GM18507 (cell line): ENCODE measurements around the gene VSIR.

Experiments used
- DNase-seq: peaks from one replicate; pipeline ENCODE4 v3.0.0; 2011; ENCODE audit warnings: low read depth; ENCODE audit not compliant: insufficient read length; ENCODE audit errors: extremely low spot score
- FAIRE-seq: peaks from 2 replicates; lab custom pipeline; 2011; peaks lifted over from hg19 to GRCh38; lab: Jason Lieb, UNC

Gene VSIR

DNA sequence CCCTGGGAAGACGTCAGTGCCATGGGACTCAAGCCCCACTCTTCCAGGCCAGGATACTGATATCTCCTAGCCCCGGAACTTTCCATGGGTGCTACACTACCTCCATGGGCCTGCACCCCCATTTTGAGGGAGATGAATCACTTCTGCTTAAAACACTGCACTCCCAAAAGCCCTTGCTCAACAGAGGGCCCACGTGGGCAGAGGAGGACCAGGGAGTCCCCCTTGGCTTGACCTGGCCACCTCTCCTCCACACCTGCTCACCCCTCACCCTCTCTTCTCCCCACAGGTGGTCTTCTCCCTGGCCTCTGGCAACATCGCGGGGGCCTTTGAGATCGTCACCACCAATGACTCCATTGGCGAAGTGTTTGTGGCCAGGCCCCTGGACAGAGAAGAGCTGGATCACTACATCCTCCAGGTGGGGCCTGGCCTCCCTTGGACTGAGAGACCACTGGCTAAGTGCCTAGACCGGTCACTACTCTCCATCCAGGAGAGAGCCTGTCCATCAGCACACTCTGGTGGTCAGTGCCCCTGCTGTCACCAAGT lies 33.9 kb downstream of the VSIR start:
- no peak for FAIRE-seq
- no peak for DNase-seq

- DNase-seq (no peak), FAIRE-seq (no peak)
Observed at GRCh38 chr10:71737834-71738197, 35.5 kb downstream of the VSIR start.

DNA sequence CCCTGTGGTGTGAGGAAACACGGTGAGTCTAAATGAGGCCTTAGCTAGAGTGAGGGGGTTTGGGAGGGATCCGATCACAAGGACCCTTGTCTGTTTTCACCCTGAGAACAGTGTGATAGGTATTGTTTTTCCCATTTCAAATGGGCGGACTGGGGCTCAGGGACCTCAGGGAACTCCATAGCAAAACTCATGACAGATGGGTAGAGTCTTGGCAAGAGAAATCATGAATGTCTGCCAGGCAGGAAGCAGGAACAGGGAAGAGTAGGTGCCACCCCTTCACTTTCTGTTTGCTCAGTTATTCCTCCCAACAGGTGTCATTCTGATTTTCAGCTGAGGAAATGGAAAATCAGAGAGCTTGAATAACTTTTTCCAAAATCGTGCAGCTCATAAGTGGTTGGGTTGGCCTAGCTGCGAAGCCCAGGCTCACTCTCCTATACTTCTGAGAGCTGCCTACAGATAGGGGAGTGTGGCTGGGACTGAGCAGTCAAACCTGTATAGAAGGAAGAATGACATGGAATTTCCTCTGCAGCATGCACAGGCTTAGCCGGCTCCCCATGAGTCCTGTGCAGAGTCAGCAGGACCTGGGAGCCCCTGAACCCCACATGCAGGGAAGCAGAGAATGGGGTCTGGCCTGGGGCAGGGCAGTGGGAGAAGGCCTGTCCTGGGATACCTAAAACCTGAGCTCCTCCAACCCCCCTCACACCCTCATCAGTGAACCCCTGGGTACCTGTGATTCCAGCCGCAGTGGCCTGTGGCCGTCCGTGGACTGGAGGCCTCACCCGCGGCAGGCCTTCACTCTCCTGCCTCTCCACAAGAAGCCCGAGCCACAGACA lies 36.1 kb downstream of the VSIR start:
- FAIRE-seq, result no peak
- DNase-seq, result no peak

GRCh38 chr10:71736570-71736952 lies 36.8 kb downstream of the VSIR start:
- FAIRE-seq, result no peak
- DNase-seq, result no peak

- FAIRE-seq (peak; percentile 49), DNase-seq (no peak)
Observed at GRCh38 chr10:71735709-71736569, 37.4 kb downstream of the VSIR start.

DNA sequence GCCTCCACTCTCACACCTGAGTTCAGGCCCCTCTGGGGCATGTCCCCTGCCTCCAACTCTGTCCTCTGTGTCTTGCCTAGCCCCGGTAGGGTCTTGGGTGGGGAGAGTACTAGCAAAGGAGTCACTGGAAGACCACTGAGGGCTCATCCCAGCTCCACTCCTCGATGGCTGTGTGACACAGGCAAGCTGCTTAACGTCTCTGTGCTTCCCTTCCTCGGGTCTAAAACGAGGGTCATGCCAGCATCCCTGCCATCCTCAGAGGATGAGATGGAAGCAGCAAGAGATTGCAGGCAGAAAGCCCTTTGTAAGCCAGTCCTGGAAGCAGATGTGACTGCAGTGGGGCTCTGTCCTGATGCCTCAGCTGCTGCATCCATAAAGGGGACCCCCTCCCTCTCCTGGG lies 38.5 kb downstream of the VSIR start:
- FAIRE-seq (no peak), DNase-seq (no peak)

DNA sequence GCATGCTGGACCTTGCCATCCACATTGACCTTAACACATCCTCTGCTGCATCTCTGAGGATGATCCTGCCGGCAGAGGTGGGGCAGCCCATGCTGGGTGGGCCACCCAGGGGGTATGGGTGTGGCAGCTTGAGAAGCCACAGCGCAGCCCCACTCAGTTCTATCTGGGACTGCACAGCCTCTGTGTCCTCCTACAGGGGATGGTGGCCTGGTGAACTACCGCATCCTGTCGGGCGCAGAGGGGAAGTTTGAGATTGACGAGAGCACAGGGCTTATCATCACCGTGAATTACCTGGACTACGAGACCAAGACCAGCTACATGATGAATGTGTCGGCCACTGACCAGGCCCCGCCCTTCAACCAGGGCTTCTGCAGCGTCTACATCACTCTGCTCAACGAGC lies 41.5 kb downstream of the VSIR start:
- no peak for FAIRE-seq
- DNase-seq, result no peak

GRCh38 chr10:71729161-71729636 lies 44.1 kb downstream of the VSIR start:
- DNase-seq, result no peak
- no peak for FAIRE-seq

GRCh38 chr10:71727738-71728737 lies 45.3 kb downstream of the VSIR start:
- DNase-seq, result no peak
- peak; percentile 98 for FAIRE-seq

GRCh38 chr10:71727105-71727737 lies 46.1 kb downstream of the VSIR start:
- no peak for FAIRE-seq

GRCh38 chr10:71726580-71727104 lies 46.7 kb downstream of the VSIR start:
- FAIRE-seq, result no peak
- no peak for DNase-seq

More at GRCh38 chr10:71727105-71727737, 46.1 kb downstream of the VSIR start:
- DNase-seq, result no peak

DNA sequence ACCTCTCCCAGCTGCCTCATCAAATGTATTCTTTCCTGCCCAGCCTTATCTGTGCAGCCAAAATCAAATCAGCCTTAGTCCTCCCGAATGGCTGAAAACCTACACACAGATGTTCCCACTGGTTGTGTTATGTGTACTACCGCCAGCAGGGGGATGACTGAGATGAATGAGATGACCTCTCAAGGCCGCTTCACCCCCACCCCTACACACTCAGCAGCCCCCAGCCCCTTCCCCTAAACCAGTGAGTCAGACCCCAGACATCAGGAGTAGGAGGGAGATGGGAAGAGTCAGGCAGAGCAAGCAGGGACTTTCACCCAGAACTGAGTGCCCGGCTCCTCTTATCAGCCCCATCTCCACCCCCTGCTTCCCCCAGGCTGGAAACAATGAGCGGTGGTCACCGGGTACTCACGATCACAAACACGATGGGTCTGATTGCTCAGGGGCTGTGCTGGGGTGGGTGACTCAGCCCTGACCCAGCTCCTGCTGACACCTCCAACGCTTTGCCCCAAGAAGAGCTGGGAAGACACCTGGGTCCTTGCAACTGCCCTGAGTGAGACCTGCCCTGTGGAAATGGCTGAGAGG lies 47.2 kb downstream of the VSIR start:
- DNase-seq, result no peak
- FAIRE-seq, result peak; percentile 68

DNA sequence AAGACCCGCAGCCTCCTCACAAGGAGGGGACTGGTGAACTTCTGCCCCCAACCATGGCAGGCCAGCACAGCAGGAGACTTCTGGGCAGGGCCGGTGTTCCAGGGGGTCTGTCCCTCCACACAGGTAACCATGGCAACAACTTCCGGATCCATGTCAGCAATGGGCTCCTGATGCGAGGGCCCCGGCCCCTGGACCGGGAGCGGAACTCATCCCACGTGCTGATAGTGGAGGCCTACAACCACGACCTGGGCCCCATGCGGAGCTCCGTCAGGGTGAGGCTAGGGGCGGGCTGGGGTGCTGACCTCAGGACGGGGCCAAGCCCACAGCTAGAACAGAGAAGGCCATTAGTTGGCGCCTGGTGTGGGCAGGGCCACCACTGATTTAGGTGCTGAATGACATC lies 48.1 kb downstream of the VSIR start:
- FAIRE-seq (no peak), DNase-seq (no peak)

GRCh38 chr10:71724539-71724938 lies 48.8 kb downstream of the VSIR start:
- DNase-seq, result no peak
- FAIRE-seq, result no peak

- FAIRE-seq, result no peak
- no peak for DNase-seq
Observed at GRCh38 chr10:71723311-71723710, 50.0 kb downstream of the VSIR start.

- DNase-seq (no peak), FAIRE-seq (no peak)
Observed at GRCh38 chr10:71722849-71723248, 50.5 kb downstream of the VSIR start.

DNA sequence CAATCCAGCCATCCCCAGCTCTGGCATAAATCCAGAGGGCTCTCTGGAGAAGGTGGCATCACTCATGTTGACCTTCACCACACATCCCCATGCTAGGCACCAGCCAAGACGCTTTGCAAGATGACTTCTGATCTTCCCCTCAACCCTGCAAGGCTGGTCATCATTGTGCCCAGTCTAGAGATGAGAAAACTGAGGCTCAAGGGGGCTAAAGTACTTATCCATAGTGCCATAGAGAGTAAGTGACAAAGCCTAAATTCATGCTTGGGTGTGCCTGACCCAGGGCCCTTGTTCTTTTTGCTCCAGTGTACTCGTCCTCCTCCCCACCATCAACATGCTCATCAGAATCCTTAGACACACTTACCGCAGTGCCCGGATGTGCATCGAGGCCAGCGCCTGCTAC lies 52.0 kb downstream of the VSIR start:
- no peak for DNase-seq
- FAIRE-seq, result no peak

- DNase-seq (no peak), FAIRE-seq (no peak)
Observed at GRCh38 chr10:71720288-71720687, 53.0 kb downstream of the VSIR start.
